HEK293 (cell line): ENCODE measurements around the gene SPG11.

Source experiments
- HIC1 ChIP-seq: fragments of 450-650 bp; formaldehyde crosslinking; IDR thresholded peaks from 2 replicates; pipeline ENCODE4 v1.5.1; 2016; ENCODE audit warnings: missing biosample characterization, missing genetic modification characterization
- KLF1 ChIP-seq: fragments of 450-650 bp; formaldehyde crosslinking; IDR thresholded peaks from 2 replicates; pipeline ENCODE4 v1.5.1; 2016; ENCODE audit warnings: missing biosample characterization, missing genetic modification characterization
- KLF9 ChIP-seq: fragments of 450-650 bp; formaldehyde crosslinking; IDR thresholded peaks from 2 replicates; pipeline ENCODE4 v1.5.1; 2016; ENCODE audit warnings: missing biosample characterization, missing genetic modification characterization, low read depth
- PRDM10 ChIP-seq: fragments of 450-650 bp; formaldehyde crosslinking; IDR thresholded peaks from 2 replicates; pipeline ENCODE4 v1.5.1; 2016; ENCODE audit warnings: missing biosample characterization, missing genetic modification characterization
- PRDM2 ChIP-seq: fragments of 450-650 bp; formaldehyde crosslinking; IDR thresholded peaks from 2 replicates; pipeline ENCODE4 v1.5.1; 2016; ENCODE audit warnings: missing biosample characterization, missing genetic modification characterization, borderline replicate concordance
- SALL2 ChIP-seq: fragments of 450-650 bp; formaldehyde crosslinking; IDR thresholded peaks from 2 replicates; pipeline ENCODE4 v1.5.0; 2017; ENCODE audit warnings: missing biosample characterization, mild to moderate bottlenecking, missing genetic modification characterization, borderline replicate concordance
- SCRT2 ChIP-seq: fragments of 450-650 bp; formaldehyde crosslinking; IDR thresholded peaks from 2 replicates; pipeline ENCODE4 v1.5.1; 2016; ENCODE audit warnings: missing biosample characterization, missing genetic modification characterization
- TRIM28 ChIP-seq: IDR thresholded peaks from 2 replicates; pipeline ENCODE4 v1.6.1; 2011; ENCODE audit warnings: low read length, control low read depth, borderline replicate concordance
- TSHZ1 ChIP-seq: fragments of 450-650 bp; formaldehyde crosslinking; IDR thresholded peaks from 2 replicates; pipeline ENCODE4 v1.5.1; 2016; ENCODE audit warnings: missing biosample characterization, missing genetic modification characterization, borderline replicate concordance
- ZBTB20 ChIP-seq: fragments of 450-650 bp; formaldehyde crosslinking; IDR thresholded peaks from 2 replicates; pipeline ENCODE4 v1.5.1; 2016; ENCODE audit warnings: missing biosample characterization, missing genetic modification characterization
- ZBTB48 ChIP-seq: fragments of 450-650 bp; formaldehyde crosslinking; IDR thresholded peaks from 2 replicates; pipeline ENCODE4 v1.5.1; 2016; ENCODE audit warnings: missing biosample characterization, missing genetic modification characterization
- ZBTB8A ChIP-seq: fragments of 450-650 bp; formaldehyde crosslinking; IDR thresholded peaks from 2 replicates; pipeline ENCODE4 v1.5.1; 2016; ENCODE audit warnings: missing biosample characterization, missing genetic modification characterization
- ZIC2 ChIP-seq: fragments of 450-650 bp; formaldehyde crosslinking; IDR thresholded peaks from 2 replicates; pipeline ENCODE4 v1.5.1; 2016; ENCODE audit warnings: missing biosample characterization, missing genetic modification characterization
- ZNF132 ChIP-seq: fragments of 450-650 bp; formaldehyde crosslinking; IDR thresholded peaks from 2 replicates; pipeline ENCODE4 v1.5.1; 2017; ENCODE audit warnings: missing biosample characterization, missing genetic modification characterization, borderline replicate concordance
- ZNF157 ChIP-seq: fragments of 450-650 bp; formaldehyde crosslinking; IDR thresholded peaks from 2 replicates; pipeline ENCODE4 v1.5.1; 2016; ENCODE audit warnings: missing biosample characterization, missing genetic modification characterization
- ZNF280D ChIP-seq: fragments of 450-650 bp; formaldehyde crosslinking; IDR thresholded peaks from 2 replicates; pipeline ENCODE4 v1.5.1; 2016; ENCODE audit warnings: missing biosample characterization, missing genetic modification characterization
- ZNF341 ChIP-seq: fragments of 450-650 bp; formaldehyde crosslinking; IDR thresholded peaks from 2 replicates; pipeline ENCODE4; 2016; ENCODE audit warnings: low read depth, missing biosample characterization, missing genetic modification characterization
- ZNF391 ChIP-seq: fragments of 450-650 bp; formaldehyde crosslinking; IDR thresholded peaks from 2 replicates; pipeline ENCODE4 v1.5.1; 2016; ENCODE audit warnings: low read depth, missing biosample characterization, missing genetic modification characterization, borderline replicate concordance
- ZNF600 ChIP-seq: fragments of 450-650 bp; formaldehyde crosslinking; IDR thresholded peaks from 2 replicates; pipeline ENCODE4 v1.5.1; 2016; ENCODE audit warnings: missing biosample characterization, missing genetic modification characterization

SPG11 gene

GRCh38 chr15:44536302-44536961 lies 127.0 kb downstream of the SPG11 start (continued):
- TF ChIP-seq PRDM2 (tag by site-specific recombination) (no peak), PRDM10 (peak; percentile 85), ZBTB8A (tag by site-specific recombination) (peak; percentile 71), ZNF341 (tag by site-specific recombination) (peak; percentile 89), ZNF157 (tag by site-specific recombination) (no peak), ZNF132 (tag by site-specific recombination) (no peak), HIC1 (peak; percentile 68), TSHZ1 (no peak), SALL2 (tag by site-specific recombination) (no peak), KLF1 (peak; percentile 45; the same call in 1 of the 2 replicates), ZBTB20 (tag by site-specific recombination) (peak; percentile 86), ZNF600 (tag by site-specific recombination) (peak; percentile 94), KLF9 (tag by site-specific recombination) (peak; percentile 7; the same call in 1 of the 2 replicates), TRIM28 (no peak), SCRT2 (tag by site-specific recombination) (no peak), ZNF280D (tag by site-specific recombination) (no peak), ZNF391 (peak; percentile 22; the same call in 1 of the 2 replicates), ZBTB48 (tag by site-specific recombination) (0 out of 2 replicates have a peak, but pooled peaks have one; percentile 38), ZIC2 (tag by site-specific recombination) (peak; percentile 8; the same call in 1 of the 2 replicates)
